ENCODE data around the gene DIPK1A.
"Not testable (repeated sequence)": the region's sequence is repeated elsewhere in the genome, so short reads cannot be mapped to it uniquely, and the experiment has no call there.

The DIPK1A gene

GRCh38 chr1:92913093-92913819 lies 48.0 kb downstream of the DIPK1A start:
- DNase-seq, result no peak

DNA sequence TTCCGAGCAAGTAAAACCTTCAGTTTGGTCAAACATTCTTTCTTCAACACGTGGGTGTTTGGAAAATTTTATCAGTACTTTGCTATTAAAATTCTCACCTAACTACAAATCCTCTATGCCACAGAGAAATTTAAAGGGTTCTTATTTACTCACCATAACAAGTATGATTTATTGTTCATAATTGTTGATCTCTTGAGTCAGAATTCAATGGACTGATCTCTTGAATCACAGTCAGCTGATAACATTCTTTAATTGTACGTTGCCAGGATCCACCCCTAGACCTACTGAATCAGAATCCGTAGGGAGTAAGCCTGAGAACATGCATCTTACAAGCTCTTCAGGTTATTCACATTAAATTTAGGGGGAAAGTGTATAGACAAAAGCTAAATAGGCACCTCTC lies 51.2 kb downstream of the DIPK1A start:
- DNase-seq, result no peak

DNA sequence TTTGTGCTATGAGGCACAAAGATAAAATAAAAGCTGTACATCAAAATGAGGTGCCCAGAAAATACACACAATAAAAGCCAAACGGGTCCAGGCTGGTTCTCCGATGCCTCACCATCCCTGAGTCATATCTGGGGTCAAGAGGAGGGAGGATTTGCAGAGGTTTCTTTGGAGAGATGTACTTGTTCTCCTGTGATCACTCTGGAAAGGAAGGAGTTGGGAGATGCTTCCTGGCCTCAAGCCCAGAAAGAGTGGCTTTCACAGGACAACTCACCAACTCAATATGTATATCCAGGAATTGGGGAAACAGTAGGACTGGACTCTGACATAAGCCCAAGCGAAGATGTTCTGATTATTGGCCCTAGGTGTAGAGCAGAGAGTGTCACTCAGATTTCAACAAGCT lies 51.9 kb downstream of the DIPK1A start:
- DNase-seq, result no peak

- no peak for DNase-seq
Observed at GRCh38 chr1:92907949-92908684, 53.1 kb downstream of the DIPK1A start.

- DNase-seq, result no peak
Observed at GRCh38 chr1:92903765-92904164, 57.5 kb downstream of the DIPK1A start.

GRCh38 chr1:92902406-92902744 lies 58.9 kb downstream of the DIPK1A start:
- no peak for DNase-seq

DNA sequence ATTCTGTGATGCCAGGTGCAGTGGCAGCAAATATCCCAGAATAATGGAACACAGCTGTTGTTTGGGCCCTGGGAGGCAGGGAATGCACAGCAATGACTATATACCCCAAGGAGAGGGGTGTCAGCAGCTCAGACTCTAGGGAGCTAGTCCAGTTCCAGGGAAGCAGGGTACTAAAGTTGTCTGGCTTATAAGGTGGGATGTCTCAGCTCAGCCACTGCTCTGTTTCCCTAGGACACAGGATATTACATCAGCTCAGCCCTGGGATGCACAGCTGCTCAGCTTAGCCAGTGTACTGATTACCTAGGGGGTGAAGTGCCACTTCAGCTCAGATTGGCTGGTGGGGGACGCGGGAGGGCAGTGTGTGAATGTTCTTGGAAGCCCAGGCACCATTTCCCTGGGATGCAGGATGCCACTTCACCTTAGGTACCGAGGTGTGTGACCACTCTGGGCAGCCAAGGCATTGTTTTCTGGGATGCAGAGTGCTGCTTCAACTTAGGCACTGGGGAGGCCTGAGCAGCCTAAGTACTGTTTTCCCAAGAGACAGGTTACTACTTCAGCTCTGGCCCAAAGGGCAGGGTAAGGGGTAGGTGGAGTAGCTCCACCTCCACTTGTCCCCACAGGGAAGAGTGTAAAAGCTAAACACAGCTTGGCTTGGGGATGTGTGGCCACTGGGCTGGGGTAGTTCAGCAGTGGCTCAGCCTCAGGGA lies 59.4 kb downstream of the DIPK1A start:
- no peak for DNase-seq

- DNase-seq, result no peak
Observed at GRCh38 chr1:92901126-92901525, 60.1 kb downstream of the DIPK1A start.

- no peak for DNase-seq
Observed at GRCh38 chr1:92900539-92900938, 60.7 kb downstream of the DIPK1A start.

- DNase-seq, result no peak
Observed at GRCh38 chr1:92899780-92900179, 61.5 kb downstream of the DIPK1A start.

GRCh38 chr1:92898053-92898452 lies 63.2 kb downstream of the DIPK1A start:
- not testable (repeated sequence) for DNase-seq

DNA sequence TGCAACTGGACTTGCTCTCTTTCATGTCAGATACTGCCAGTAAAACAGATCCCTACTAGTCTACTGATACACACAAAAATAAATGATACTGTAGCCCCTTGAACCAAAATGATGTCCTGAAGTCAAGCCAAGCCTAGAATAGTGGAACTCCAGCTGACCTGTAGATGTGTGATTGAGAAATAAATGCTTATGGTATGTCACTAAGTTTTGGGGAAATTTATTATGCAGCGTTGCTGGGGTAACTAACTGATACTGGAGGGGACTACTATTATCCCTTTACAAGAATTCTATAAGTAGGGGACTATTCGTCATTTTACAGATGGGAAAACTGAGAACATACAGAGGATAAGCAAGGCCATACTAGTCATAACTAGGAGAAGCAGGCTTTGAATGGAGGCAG lies 73.8 kb downstream of the DIPK1A start:
- DNase-seq, result no peak

DNA sequence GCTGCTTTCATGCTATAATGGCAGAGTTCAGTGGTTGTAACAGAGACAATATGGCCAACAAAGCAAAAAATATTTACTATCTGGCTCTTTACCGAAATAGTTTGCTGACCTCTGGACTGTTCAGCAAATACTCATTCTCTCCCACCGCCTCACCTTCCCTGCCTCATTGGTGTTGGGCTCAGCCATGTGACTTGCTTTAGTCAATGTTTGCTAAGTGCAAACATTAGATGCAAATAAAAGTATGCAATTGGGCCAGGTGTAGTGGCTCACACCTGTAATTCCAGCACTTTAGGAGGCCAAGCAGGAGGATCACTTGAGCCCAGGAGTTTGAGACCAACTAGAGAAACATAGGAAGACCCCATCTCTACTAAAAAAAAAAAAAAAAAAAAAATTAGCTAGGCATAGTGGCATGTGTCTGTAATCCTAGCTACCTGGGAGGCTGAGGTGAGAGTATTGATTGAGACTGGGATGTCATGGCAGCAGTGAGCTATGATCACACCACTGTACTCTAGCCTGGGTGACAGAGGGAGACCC lies 74.3 kb downstream of the DIPK1A start:
- DNase-seq, result no peak

DNA sequence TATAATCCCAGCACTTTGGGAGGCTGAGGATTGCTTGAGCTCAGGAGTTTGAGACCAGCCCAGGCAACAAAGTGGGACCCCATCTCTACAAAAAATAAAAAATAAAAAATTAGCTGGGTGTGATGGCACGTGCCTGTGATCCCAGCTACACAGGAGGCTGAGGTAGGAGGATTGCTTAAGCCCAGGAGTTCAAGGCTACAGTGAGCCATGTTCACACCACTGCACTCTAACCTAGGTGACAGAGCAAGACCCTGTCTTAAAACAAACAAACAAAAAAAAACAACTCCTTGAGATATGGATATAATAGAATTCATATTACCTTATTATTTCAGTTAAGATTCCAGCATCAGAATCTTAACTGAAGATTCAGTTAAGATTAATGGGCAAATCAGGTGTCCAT lies 77.1 kb downstream of the DIPK1A start:
- DNase-seq, result no peak

- no peak for DNase-seq
Observed at GRCh38 chr1:92883297-92883696, 78.0 kb downstream of the DIPK1A start.

DNA sequence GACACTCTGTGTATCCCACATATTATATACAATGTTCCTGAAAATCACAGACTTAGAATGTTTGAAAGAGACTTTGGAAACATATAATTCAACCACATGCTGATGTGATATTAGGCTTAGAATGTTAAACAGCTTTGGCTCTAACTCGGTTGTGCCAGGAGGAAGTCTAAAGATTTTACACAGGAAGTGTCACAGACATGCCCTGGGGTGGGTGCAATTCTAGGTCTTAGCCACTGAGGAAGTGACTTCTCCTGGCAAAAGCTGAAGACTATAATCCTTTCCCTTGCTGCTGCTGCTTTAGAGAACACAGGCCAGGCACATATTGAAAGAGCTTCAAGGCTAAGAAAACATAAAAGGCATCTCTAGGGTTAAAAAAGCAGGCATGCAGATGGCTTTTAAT lies 78.4 kb downstream of the DIPK1A start:
- peak; percentile 65 for DNase-seq

- no peak for DNase-seq
Observed at GRCh38 chr1:92881391-92881790, 79.9 kb downstream of the DIPK1A start.

- DNase-seq, result no peak
Observed at GRCh38 chr1:92879316-92879968, 81.8 kb downstream of the DIPK1A start.

GRCh38 chr1:92877792-92878191 lies 83.5 kb downstream of the DIPK1A start:
- DNase-seq, result peak; percentile 42

- DNase-seq, result peak; percentile 9
Observed at GRCh38 chr1:92877081-92877711, 84.1 kb downstream of the DIPK1A start.

DNA sequence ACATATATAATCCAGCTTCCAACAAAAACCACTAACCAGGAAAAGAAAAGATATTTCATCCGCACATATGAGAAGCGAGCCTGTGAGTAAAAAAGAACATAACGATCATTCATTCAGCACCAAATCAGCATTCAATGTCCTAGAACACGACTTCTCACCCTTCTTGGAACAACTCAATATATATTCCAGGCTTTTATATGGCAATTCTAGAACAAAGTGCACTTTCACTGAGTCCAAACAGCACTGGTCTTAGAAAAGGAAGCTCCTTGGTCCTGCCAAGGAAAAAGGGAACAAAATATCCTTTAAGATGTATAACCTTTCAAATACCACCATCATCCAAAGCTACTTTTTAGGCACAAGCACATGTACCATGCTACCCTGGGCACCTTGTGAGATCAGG lies 84.9 kb downstream of the DIPK1A start:
- DNase-seq, result no peak

DNA sequence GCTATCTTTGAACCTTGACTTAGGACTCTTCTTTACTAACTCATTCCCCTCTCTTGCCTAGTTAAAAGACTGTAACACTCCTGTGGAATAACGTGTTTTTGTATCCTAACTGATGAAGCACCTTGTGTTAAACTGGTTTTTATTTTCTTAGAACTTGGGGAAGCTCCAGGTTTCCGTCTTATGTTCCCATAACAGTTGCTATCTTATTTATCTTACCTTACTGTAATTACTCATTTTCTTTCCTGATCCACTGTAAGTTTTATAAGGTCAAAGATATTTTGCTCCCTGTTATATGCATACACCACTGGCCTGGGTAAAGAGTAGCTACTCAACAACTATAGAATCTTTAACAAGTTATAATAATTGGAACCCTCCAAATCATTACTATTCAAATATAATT lies 86.3 kb downstream of the DIPK1A start:
- no peak for DNase-seq

DNA sequence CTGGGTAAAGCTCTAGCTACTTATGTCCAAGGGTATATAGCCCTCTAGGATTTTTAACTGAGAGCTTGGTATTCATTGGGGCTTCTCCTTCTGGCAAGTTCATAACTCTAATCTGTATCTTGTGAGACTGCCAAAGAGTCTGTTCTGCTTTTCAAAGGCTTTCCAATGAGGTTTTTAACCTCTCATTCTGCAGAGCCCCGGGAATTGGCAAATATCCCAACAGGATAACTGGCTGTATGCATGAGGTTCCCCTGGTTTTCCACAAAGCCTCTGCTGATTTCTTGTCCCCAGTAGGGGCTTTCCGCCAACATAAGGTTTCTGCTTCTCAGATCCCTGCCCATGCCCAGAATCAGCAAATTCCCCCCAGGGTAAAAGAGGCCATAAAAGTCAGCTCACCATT lies 88.5 kb downstream of the DIPK1A start:
- DNase-seq, result no peak
